ENCODE data around the gene PLEKHH1. TPM values are rescaled to one million over a fixed set of nuclear protein-coding genes. Genes with fewer than 3 reads are reported as not detected.

PLEKHH1 gene
- total and polyA plus RNA-seq, 2 of the 8 experiments (the other 6 are each of a cell fraction or from before 2014, with no cell fraction given): 28.3 to 33.3 TPM

DNA sequence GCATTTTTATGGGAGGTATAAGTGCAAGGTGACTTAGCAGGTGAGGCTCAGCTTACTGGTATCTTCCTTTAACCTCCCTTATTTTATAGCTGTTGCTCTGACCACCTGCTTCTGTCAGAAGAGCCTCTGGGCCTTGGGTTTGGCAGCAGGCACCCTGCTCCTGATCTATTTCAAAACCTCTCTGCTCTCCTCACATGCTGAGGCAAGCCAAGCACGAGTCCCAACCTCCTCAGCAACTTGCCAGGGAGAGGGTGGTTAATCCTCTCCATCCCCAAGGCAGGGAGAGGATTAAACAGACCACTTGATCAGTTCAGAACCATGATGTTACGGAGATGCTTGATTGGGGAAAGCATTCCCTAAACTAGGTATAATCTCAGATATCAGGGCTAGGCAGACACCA is 5.4 kb downstream of the PLEKHH1 start:
- Histone ChIP-seq H3K4me2 (ENCODE audit: insufficient read depth in 1 of 2, low read depth in 2 of 2, low read length in 2 of 2) (peak overlapping the region in 1 of 2 experiments; percentile 3; a peak in 1 of 4 replicates), H2BK20ac (ENCODE audit: low read length) (no peak overlapping the region), H3K79me1 (ENCODE audit: low read depth, low read length) (no peaks in the 10 kb centered on the region; the same call in 1 of the 2 replicates), H2BK120ac (replicated peaks; ENCODE audit: low read depth, low read length) (no peak overlapping the region), H4K91ac (replicated peaks; ENCODE audit: insufficient read length, low read length) (no peak overlapping the region), H2BK5ac (ENCODE audit: low read depth, low read length) (no peak overlapping the region), H3K27me3 (replicated peaks in 1 of 4; ENCODE audit: control insufficient read depth in 3 of 4, extremely low read depth in 1 of 4, insufficient read depth in 3 of 4, low read length in 3 of 4) (no peaks in the 10 kb centered on the region), H3K9ac (replicated peaks in 1 of 4; ENCODE audit: extremely low read depth in 1 of 4, low read depth in 3 of 4, low read length in 3 of 4) (no peak overlapping the region), H2BK15ac (ENCODE audit: low read length) (no peak overlapping the region), H2BK12ac (ENCODE audit: low read depth, low read length) (peak overlapping the region; percentile 41; the same call in 1 of the 2 replicates), H3K18ac (ENCODE audit: extremely low read depth, low read length) (no peak overlapping the region), H3K14ac (ENCODE audit: insufficient read length) (no peak overlapping the region), H2AK5ac (ENCODE audit: low read depth, low read length) (no peak overlapping the region; the same call in 1 of the 2 replicates), H3K56ac (replicated peaks; ENCODE audit: insufficient read length, low read depth, low read length) (no peak overlapping the region), H3K27ac (ENCODE audit: low read depth, low read length) (no peak overlapping the region), H4K5ac (ENCODE audit: insufficient read length, low read depth, low read length) (no peak overlapping the region), H3K4me3 (ENCODE audit: extremely low read depth in 1 of 4, insufficient read depth in 2 of 4, low read depth in 3 of 4, low read length in 4 of 4) (no peak overlapping the region; a peak in 1 of 8 replicates), H3K23me2 (ENCODE audit: low read depth, low read length) (no peaks in the 10 kb centered on the region; the same call in 1 of the 2 replicates), H2AFZ (ENCODE audit: low read length) (no peak overlapping the region), H3K79me2 (ENCODE audit: control insufficient read depth in 1 of 2, insufficient read depth in 2 of 2, low read length in 2 of 2) (peaks cover 4 to 12% of the 10 kb centered on the region in 2 experiments; a peak in 3 of 4 replicates), H3K36me3 (ENCODE audit: control insufficient read depth in 2 of 4, insufficient read depth in 4 of 4, low read length in 3 of 4) (peaks cover 0 to 3% (median 1%) of the 10 kb centered on the region in 4 experiments; a peak in 2 of 8 replicates), H3K9me3 (ENCODE audit: insufficient read depth in 2 of 2, low read depth in 1 of 2, low read length in 1 of 2) (no peaks in the 10 kb centered on the region), H4K8ac (ENCODE audit: extremely low read depth, insufficient read depth, low read length) (no peak overlapping the region), H4K20me1 (replicated peaks in 1 of 2; ENCODE audit: control insufficient read depth in 1 of 2, insufficient read depth in 2 of 2, low read length in 2 of 2) (no peaks in the 10 kb centered on the region), H3K4ac (replicated peaks; ENCODE audit: insufficient read length, low read depth, low read length) (no peak overlapping the region), H3K4me1 (replicated peaks in 1 of 4; ENCODE audit: control insufficient read depth in 3 of 4, insufficient read depth in 4 of 4, low read length in 3 of 4) (peaks cover 6 to 20% (median 14%) of the 10 kb centered on the region in 4 experiments), H3K23ac (ENCODE audit: insufficient read length) (no peak overlapping the region)
- 83% methylated on average over 2 of the region's 2 CpGs; no CpG with 5 or more reads in 1 of the 2 experiments for WGBS, 2 experiments (ENCODE audit: extremely low coverage in 1 of 2, insufficient coverage in 1 of 2, insufficient read length in 1 of 2, insufficient replicate concordance in 2 of 2, low coverage in 1 of 2, low lambda C conversion rate in 2 of 2, missing lambda C conversion rate in 1 of 2)
- TF ChIP-seq SUZ12 (IDR thresholded peaks at IDR 0.05; ENCODE audit: low read length) (no peak), TAF1 (IDR thresholded peaks at IDR 0.05; ENCODE audit: low read depth, low read length) (no peak), KDM1A (IDR thresholded peaks at IDR 0.05; ENCODE audit: borderline replicate concordance, low read length) (no peak), YY1 (IDR thresholded peaks at IDR 0.05; ENCODE audit: low read depth, low read length) (no peak), POLR2AphosphoS5 (IDR thresholded peaks at IDR 0.05; ENCODE audit: low read depth, low read length) (no peak)
- TF ChIP-seq, protein P1, sequence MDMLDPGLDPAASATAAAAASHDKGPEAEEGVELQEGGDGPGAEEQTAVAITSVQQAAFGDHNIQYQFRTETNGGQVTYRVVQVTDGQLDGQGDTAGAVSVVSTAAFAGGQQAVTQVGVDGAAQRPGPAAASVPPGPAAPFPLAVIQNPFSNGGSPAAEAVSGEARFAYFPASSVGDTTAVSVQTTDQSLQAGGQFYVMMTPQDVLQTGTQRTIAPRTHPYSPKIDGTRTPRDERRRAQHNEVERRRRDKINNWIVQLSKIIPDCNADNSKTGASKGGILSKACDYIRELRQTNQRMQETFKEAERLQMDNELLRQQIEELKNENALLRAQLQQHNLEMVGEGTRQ (IDR thresholded peaks at IDR 0.05; ENCODE audit: low read length): no peak
- CTCF ChIA-PET (ENCODE audit: partially characterized antibody): interaction anchor here (0.7 to 43.6 kb wide), 6 partner anchors 11 to 123 kb away, joined by 3 to 924 read pairs (median 4); no protein-coding TSS in a partner anchor
- FAIRE-seq: no peak
- POLR2A ChIA-PET (ENCODE audit: partially characterized antibody): interaction anchor here (0.9 to 2.1 kb wide), 3 partner anchors 10 to 13 kb away, joined by 3 to 5 read pairs (median 3); no protein-coding TSS in a partner anchor
- DNase-seq (ENCODE audit: low read depth in 1 of 2, low spot score in 2 of 2): no peak
